Measurements from ENCODE around the gene CLASP1. TPM values are rescaled to one million over a fixed set of nuclear protein-coding genes. Genes with fewer than 3 reads are reported as not detected.
"Not testable (repeated sequence)": the region's sequence is repeated elsewhere in the genome, so short reads cannot be mapped to it uniquely, and the experiment has no call there.

Gene CLASP1
- total RNA-seq, 2 donors from 2014 or later, result 50.4 to 55.8 TPM

- intact Hi-C loops (cut with DNase I), result no loop called here
- DNase-seq (ENCODE audit: low spot score), result no peak
Measured at GRCh38 chr2:121376535-121377250, 272.6 kb downstream of the CLASP1 start.

- DNase-seq (ENCODE audit: low spot score), result no peak
- intact Hi-C loops (cut with DNase I), result no loop called here
Measured at GRCh38 chr2:121375621-121376159, 273.6 kb downstream of the CLASP1 start.

GRCh38 chr2:121374412-121375075 is 274.7 kb downstream of the CLASP1 start:
- intact Hi-C loops (cut with DNase I); DNase-seq (ENCODE audit: low spot score): not testable (repeated sequence)

GRCh38 chr2:121372721-121373353 is 276.4 kb downstream of the CLASP1 start:
- intact Hi-C loops (cut with DNase I), result no loop called here
- DNase-seq (ENCODE audit: low spot score), result no peak

GRCh38 chr2:121372082-121372481 is 277.2 kb downstream of the CLASP1 start:
- intact Hi-C loops (cut with DNase I), result no loop called here
- no peak for DNase-seq (ENCODE audit: low spot score)

- no peak for DNase-seq (ENCODE audit: low spot score)
- intact Hi-C loops (cut with DNase I), result no loop called here
Measured at GRCh38 chr2:121368836-121369235, 280.4 kb downstream of the CLASP1 start.

- intact Hi-C loops (cut with DNase I), result no loop called here
- DNase-seq (ENCODE audit: low spot score), result no peak
Measured at GRCh38 chr2:121368155-121368554, 281.1 kb downstream of the CLASP1 start.

- intact Hi-C loops (cut with DNase I), result no loop called here
- DNase-seq (ENCODE audit: low spot score), result no peak
Measured at GRCh38 chr2:121367246-121367900, 281.9 kb downstream of the CLASP1 start.

GRCh38 chr2:121366040-121366439 is 283.2 kb downstream of the CLASP1 start:
- DNase-seq (ENCODE audit: low spot score), result no peak
- intact Hi-C loops (cut with DNase I), result no loop called here

GRCh38 chr2:121365061-121365460 is 284.2 kb downstream of the CLASP1 start:
- intact Hi-C loops (cut with DNase I), result no loop called here
- no peak for DNase-seq (ENCODE audit: low spot score)

GRCh38 chr2:121363632-121364420 is 285.4 kb downstream of the CLASP1 start:
- DNase-seq (ENCODE audit: low spot score), result no peak
- intact Hi-C loops (cut with DNase I), result loop anchor here in 1 of 2 donors (2.0 kb wide), 1 partner anchor 57 kb away; no protein-coding TSS in a partner anchor

GRCh38 chr2:121362774-121363173 is 286.5 kb downstream of the CLASP1 start:
- intact Hi-C loops (cut with DNase I), result loop anchor here in 1 of 2 donors (2.0 kb wide), 1 partner anchor 58 kb away; no protein-coding TSS in a partner anchor
- DNase-seq (ENCODE audit: low spot score), result no peak

GRCh38 chr2:121362226-121362625 is 287.0 kb downstream of the CLASP1 start:
- DNase-seq (ENCODE audit: low spot score), result no peak
- intact Hi-C loops (cut with DNase I), result loop anchor here in 1 of 2 donors (2.0 kb wide), 1 partner anchor 59 kb away; no protein-coding TSS in a partner anchor

GRCh38 chr2:121360566-121361300 is 288.5 kb downstream of the CLASP1 start:
- intact Hi-C loops (cut with DNase I), result no loop called here
- DNase-seq (ENCODE audit: low spot score), result no peak

- no peak for DNase-seq (ENCODE audit: low spot score)
- intact Hi-C loops (cut with DNase I), result no loop called here
Measured at GRCh38 chr2:121359716-121360565, 289.3 kb downstream of the CLASP1 start.

GRCh38 chr2:121359170-121359569 is 290.1 kb downstream of the CLASP1 start:
- intact Hi-C loops (cut with DNase I), result no loop called here
- no peak for DNase-seq (ENCODE audit: low spot score)

GRCh38 chr2:121358291-121358690 is 291.0 kb downstream of the CLASP1 start:
- DNase-seq (ENCODE audit: low spot score), result no peak
- intact Hi-C loops (cut with DNase I), result no loop called here
